K562 (cell line): ENCODE measurements around the gene MICAL2. TPM values are rescaled to one million over a fixed set of nuclear protein-coding genes. Genes with fewer than 3 reads are reported as not detected.
A peak's percentile ranks its signal among the peaks of the same experiment; 100 is the strongest.

Experiments
- BCOR ChIP-seq: fragments of 450-650 bp; IDR thresholded peaks from 2 replicates; pipeline ENCODE4 v1.6.1; 2016
- CTCF ChIP-seq, 3 experiments: IDR thresholded peaks in 2 of 3; conservative IDR thresholded peaks in 1 of 3; 2 replicates each; pipeline ENCODE4 v1.5.1; 2011 to 2012; ENCODE audit warnings: low read length in 3 of 3, mild to moderate bottlenecking in 3 of 3, control low read depth in 2 of 3, improper control_type of control experiment in 1 of 3, inconsistent platforms in 1 of 3, low read depth in 1 of 3, mixed read lengths in 1 of 3, moderate library complexity in 1 of 3; ENCODE audit not compliant: insufficient read depth in 2 of 3
- E2F3 ChIP-seq: fragments of 250-450 bp; sonication (Bioruptor Pico); IDR thresholded peaks from 2 replicates; pipeline ENCODE4 v1.4.0; 2020; ENCODE audit warnings: mild to moderate bottlenecking
- EGR1 ChIP-seq: fragments of 450-650 bp; conservative IDR thresholded peaks from 2 replicates; pipeline ENCODE4 v1.6.1; 2017; ENCODE audit warnings: mild to moderate bottlenecking
- EP300 ChIP-seq: IDR thresholded peaks from 2 replicates; pipeline ENCODE4 v1.6.1; 2012; ENCODE audit warnings: low read length, improper control_type of control experiment
- FOSL1 ChIP-seq: fragments of 200-800 bp; sonication (Bioruptor generic); conservative IDR thresholded peaks from 2 replicates; pipeline ENCODE4 v1.6.1; 2016; ENCODE audit warnings: missing genetic modification characterization, missing compliant biosample characterization
- KDM1A ChIP-seq, 2 experiments: fragments of 450-650 bp; IDR thresholded peaks; 2 replicates each; pipeline ENCODE4 v1.6.1; 2016; ENCODE audit warnings: mild to moderate bottlenecking in 2 of 2
- KLF10 ChIP-seq: fragments of 250-450 bp; sonication (Bioruptor Pico); IDR thresholded peaks from 2 replicates; pipeline ENCODE4 v1.6.1; 2021; ENCODE audit warnings: matching md5 sums
- MAFG ChIP-seq: fragments of 450-650 bp; conservative IDR thresholded peaks from 2 replicates; pipeline ENCODE4 v1.6.1; 2016; ENCODE audit warnings: missing genetic modification characterization, missing compliant biosample characterization
- POLR3G ChIP-seq: IDR thresholded peaks from 2 replicates; pipeline ENCODE4 v1.6.1; 2011; ENCODE audit not compliant: insufficient read length, insufficient replicate concordance; ENCODE audit errors: extremely low read depth
- TCF3 ChIP-seq: sonication (generic); formaldehyde crosslinking; IDR thresholded peaks from 2 replicates; pipeline ENCODE4 v1.4.0; 2020; ENCODE audit warnings: mild to moderate bottlenecking, missing genetic modification reagents
- ZNF146 ChIP-seq: IDR thresholded peaks from one replicate; pipeline ENCODE4 v1.6.1; 2018; ENCODE audit warnings: missing compliant biosample characterization; ENCODE audit not compliant: unreplicated experiment
- ZNF436 ChIP-seq: fragments of 250-450, 450-650 bp; sonication (Bioruptor Pico); formaldehyde crosslinking; IDR thresholded peaks from 2 replicates; pipeline ENCODE4 v1.7.0; 2020; ENCODE audit warnings: mild to moderate bottlenecking
- ZNF583 ChIP-seq: fragments of 250-450 bp; sonication (Bioruptor Pico); IDR thresholded peaks from 2 replicates; pipeline ENCODE4 v1.4.0; 2020
- ZNF609 ChIP-seq: sonication (generic); formaldehyde crosslinking; IDR thresholded peaks from 2 replicates; pipeline ENCODE4 v1.8.1; 2023; ENCODE audit warnings: missing genetic modification reagents, mild to moderate bottlenecking, borderline replicate concordance
- ZSCAN29 ChIP-seq: fragments of 450-650 bp; IDR thresholded peaks from 2 replicates; pipeline ENCODE4 v1.6.1; 2017
- polyA plus RNA-seq, 8 experiments: library from polyadenylated mRNA; depleted of rRNA in 4 of 8; stranded (reverse) in 5 of 8; unstranded in 3 of 8; fragments of >200 nt; fragmentation: Nextera tagmentation in 2 of 8; fragmentation: Illumina TruSeq in 1 of 8; extraction: Ambion mirVana in 2 of 8; extraction: Trizol in 1 of 8; gene quantifications; 2 replicates each; pipeline versions ENCODE4 v1.2.1 to v1.2.3, GENCODE V29; 2011 to 2014; ENCODE audit warnings: inconsistent platforms in 1 of 8, missing spikeins in 1 of 8
- total RNA-seq, 7 experiments: library from RNA; depleted of rRNA in 6 of 7; stranded (reverse); fragments of >200 nt in 6 of 7; fragmentation: Illumina TruSeq in 2 of 7; extraction: Trizol in 2 of 7; gene quantifications; 2 replicates each; pipeline versions ENCODE4 v1.2.1 to v1.2.3, GENCODE V29; 2011 to 2021; ENCODE audit warnings: low replicate concordance in 1 of 7
- TF ChIP-seq, protein P1 (sequence below): fragments of 250-450 bp; sonication (Bioruptor Pico); IDR thresholded peaks from 2 replicates; pipeline ENCODE4 v1.4.0; 2020; ENCODE audit warnings: mild to moderate bottlenecking, moderate library complexity, borderline replicate concordance

The MICAL2 gene
- total and polyA plus RNA-seq, 9 of the 15 experiments (the other 6 are each of a cell fraction or from before 2014, with no cell fraction given) = 4.7 to 64.2 (median 33.6) TPM

DNA sequence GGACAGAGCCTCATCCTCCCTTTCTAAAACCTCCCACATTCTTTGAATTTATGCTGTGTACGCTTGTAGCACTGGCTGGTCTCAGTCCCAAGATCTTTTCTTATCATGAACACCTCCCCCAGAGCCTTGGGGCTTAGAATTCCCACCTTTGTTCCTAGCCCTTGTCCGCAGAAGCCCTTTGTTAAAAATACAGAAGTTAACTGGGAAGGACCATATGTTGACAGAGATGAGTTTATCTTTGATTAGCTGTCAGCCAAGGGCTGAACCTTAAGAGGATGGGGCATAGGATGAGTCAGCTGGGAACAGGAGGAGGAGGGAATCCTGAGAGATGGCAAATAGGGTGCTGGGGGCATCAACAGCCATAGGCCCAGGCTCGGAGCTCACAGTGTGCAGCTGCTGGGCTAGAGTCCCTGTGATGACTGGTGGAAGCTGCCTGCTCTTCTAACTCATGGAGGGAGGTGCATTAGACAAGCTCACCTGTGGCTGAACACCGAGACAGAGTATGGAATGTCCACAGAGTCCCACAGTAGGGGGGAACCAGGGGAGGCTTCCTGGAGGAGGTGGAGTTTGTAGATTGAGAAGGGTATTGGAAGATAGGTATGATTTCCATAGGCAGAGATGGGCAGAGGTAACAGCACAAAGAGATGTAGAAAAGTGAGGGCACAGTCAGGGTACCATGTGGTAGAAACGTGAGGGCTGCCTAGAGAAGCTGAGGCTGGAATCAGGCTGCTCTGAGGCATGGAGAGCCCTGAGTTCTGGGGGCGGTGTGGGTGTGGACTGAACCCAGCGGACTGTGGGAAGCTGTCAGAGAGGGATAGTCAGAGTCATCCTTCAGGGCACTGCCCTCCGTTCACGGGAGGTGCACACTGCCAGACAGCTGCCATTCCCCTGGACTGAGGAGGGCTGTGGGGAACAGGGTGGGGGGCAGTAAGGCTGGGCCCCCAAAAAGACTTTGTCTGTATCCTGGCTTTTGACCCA, 9.9 kb downstream of the MICAL2 start (continued):
- TF ChIP-seq, protein P1, sequence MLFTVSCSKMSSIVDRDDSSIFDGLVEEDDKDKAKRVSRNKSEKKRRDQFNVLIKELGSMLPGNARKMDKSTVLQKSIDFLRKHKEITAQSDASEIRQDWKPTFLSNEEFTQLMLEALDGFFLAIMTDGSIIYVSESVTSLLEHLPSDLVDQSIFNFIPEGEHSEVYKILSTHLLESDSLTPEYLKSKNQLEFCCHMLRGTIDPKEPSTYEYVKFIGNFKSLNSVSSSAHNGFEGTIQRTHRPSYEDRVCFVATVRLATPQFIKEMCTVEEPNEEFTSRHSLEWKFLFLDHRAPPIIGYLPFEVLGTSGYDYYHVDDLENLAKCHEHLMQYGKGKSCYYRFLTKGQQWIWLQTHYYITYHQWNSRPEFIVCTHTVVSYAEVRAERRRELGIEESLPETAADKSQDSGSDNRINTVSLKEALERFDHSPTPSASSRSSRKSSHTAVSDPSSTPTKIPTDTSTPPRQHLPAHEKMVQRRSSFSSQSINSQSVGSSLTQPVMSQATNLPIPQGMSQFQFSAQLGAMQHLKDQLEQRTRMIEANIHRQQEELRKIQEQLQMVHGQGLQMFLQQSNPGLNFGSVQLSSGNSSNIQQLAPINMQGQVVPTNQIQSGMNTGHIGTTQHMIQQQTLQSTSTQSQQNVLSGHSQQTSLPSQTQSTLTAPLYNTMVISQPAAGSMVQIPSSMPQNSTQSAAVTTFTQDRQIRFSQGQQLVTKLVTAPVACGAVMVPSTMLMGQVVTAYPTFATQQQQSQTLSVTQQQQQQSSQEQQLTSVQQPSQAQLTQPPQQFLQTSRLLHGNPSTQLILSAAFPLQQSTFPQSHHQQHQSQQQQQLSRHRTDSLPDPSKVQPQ (CRISPR knock-in tag) = no peak
- 0 out of 2 replicates have a peak, but pooled peaks have one; percentile 48 for TF ChIP-seq MAFG
- no peak for TF ChIP-seq CTCF (IDR thresholded peaks at IDR 0.05 in 2 of 3, conservative IDR thresholded peaks at IDR 0.05 in 1 of 3; ENCODE audit: insufficient read depth in 2 of 3, low read depth in 1 of 3, low read length in 3 of 3)
- peak; percentile 57 for TF ChIP-seq TCF3 (CRISPR knock-in tag)
- TF ChIP-seq KLF10 (CRISPR knock-in tag) = no peak
- peak; percentile 73 for TF ChIP-seq EGR1
- TF ChIP-seq EP300 = peak; percentile 75
- no peak for TF ChIP-seq POLR3G
- TF ChIP-seq FOSL1 = peak; percentile 84
- peak; percentile 37; the same call in 1 of the 2 replicates for TF ChIP-seq BCOR
- TF ChIP-seq ZNF436 (CRISPR knock-in tag) = peak; percentile 56; the same call in 1 of the 2 replicates
- TF ChIP-seq KDM1A (IDR thresholded peaks at IDR 0.05) = peak; percentile 39 to 57; a peak in 3 of 4 replicates
- TF ChIP-seq E2F3 = no peak
- no peak for TF ChIP-seq ZNF146 (CRISPR knock-in tag)
- TF ChIP-seq ZSCAN29 = no peak
- no peak for TF ChIP-seq ZNF583 (CRISPR knock-in tag)
- TF ChIP-seq ZNF609 (CRISPR knock-in tag) = no peak
